ENCODE measurements around the gene RAPGEF4. TPM values are rescaled to one million over a fixed set of nuclear protein-coding genes. Genes with fewer than 3 reads are reported as not detected.

The RAPGEF4 gene
- total and polyA plus RNA-seq, 2 of the 13 experiments (the other 11 are each of a cell fraction or from before 2014, with no cell fraction given): 0.78 to 0.91 TPM

DNA sequence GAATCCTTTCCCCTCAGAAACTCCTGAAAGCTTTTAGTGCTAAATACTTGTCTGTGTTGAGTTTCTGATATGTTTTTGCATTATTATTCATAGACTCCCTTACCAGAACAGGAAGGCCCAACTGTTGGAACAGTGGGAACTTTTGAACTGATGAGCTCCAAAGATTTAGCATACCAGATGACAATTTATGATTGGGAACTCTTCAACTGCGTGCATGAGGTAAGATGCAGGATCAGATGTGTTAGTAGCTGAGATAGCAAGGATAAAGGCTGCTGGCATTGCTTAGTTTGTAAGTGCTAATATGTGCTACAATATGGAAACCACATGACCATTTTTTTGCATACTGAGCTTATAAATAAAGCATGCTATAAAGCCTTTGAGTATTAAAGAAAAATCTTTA is 290.8 kb downstream of the RAPGEF4 start:
- CTCF ChIA-PET (ENCODE audit: low intra/inter-chr PET ratio, low total read pairs): interaction anchor here (5.2 kb wide), 1 partner anchor 184 kb away, joined by 127 read pairs; no protein-coding TSS in a partner anchor
- in situ Hi-C loops (cut with HindIII; ENCODE audit: extremely low pct_ligation_motif_present, low pct_unique_long_range_greater_than_20kb): loop anchor here (5.0 kb wide), 1 partner anchor 186 kb away; no protein-coding TSS in a partner anchor

More for the DNA sequence above, 290.8 kb downstream of the RAPGEF4 start:
- ATAC-seq (no peak), FAIRE-seq (no peak), DNase-seq (ENCODE audit: low spot score) (no peak)
- Histone ChIP-seq H3K4me3 (replicated peaks in 1 of 3; ENCODE audit: insufficient read depth in 1 of 3, low read depth in 2 of 3, low read length in 3 of 3) (no peak overlapping the region), H3K9ac (ENCODE audit: insufficient read depth, low read depth, low read length) (no peak overlapping the region), H2AFZ (ENCODE audit: low read length) (no peak overlapping the region), H3K79me2 (ENCODE audit: insufficient read depth, low read length) (no peaks in the 10 kb centered on the region), H4K20me1 (ENCODE audit: insufficient read depth, low read length) (no peaks in the 10 kb centered on the region), H3K27ac (ENCODE audit: extremely low read length, insufficient read depth, low read length) (no peak overlapping the region), H3K4me2 (ENCODE audit: low read depth, low read length) (no peak overlapping the region), H3K9me3 (ENCODE audit: low read length) (no peaks in the 10 kb centered on the region), H3K4me1 (ENCODE audit: insufficient read depth, low read length) (no peaks in the 10 kb centered on the region), H3K27me3 (ENCODE audit: control insufficient read depth in 1 of 2, insufficient read depth in 2 of 2, low read length in 2 of 2) (peaks cover 2 to 17% of the 10 kb centered on the region in 2 experiments; a peak in 3 of 5 replicates), H3K36me3 (replicated peaks in 1 of 2; ENCODE audit: control insufficient read depth in 1 of 2, insufficient read depth in 2 of 2, low read length in 2 of 2) (no peaks in the 10 kb centered on the region)
- no TSS peak for BruUV-seq (replicated peaks)
- intact Hi-C loops (cut with micrococcal nuclease; ENCODE audit: unreplicated experiment): loop anchor here (2.0 to 5.0 kb wide), 2 partner anchors 50 to 241 kb away; no protein-coding TSS in a partner anchor
- TF ChIP-seq CC2D1A (CRISPR knock-in tag; IDR thresholded peaks at IDR 0.05) (no peak), RBAK (CRISPR knock-in tag; IDR thresholded peaks at IDR 0.05) (no peak), HDAC1 (CRISPR knock-in tag; IDR thresholded peaks at IDR 0.05) (no peak), MAFG (CRISPR knock-in tag; IDR thresholded peaks at IDR 0.05) (no peak), DR1 (CRISPR knock-in tag; IDR thresholded peaks at IDR 0.05) (no peak), ZNF678 (CRISPR knock-in tag; IDR thresholded peaks at IDR 0.05) (no peak)
- TF ChIP-seq, protein P1, sequence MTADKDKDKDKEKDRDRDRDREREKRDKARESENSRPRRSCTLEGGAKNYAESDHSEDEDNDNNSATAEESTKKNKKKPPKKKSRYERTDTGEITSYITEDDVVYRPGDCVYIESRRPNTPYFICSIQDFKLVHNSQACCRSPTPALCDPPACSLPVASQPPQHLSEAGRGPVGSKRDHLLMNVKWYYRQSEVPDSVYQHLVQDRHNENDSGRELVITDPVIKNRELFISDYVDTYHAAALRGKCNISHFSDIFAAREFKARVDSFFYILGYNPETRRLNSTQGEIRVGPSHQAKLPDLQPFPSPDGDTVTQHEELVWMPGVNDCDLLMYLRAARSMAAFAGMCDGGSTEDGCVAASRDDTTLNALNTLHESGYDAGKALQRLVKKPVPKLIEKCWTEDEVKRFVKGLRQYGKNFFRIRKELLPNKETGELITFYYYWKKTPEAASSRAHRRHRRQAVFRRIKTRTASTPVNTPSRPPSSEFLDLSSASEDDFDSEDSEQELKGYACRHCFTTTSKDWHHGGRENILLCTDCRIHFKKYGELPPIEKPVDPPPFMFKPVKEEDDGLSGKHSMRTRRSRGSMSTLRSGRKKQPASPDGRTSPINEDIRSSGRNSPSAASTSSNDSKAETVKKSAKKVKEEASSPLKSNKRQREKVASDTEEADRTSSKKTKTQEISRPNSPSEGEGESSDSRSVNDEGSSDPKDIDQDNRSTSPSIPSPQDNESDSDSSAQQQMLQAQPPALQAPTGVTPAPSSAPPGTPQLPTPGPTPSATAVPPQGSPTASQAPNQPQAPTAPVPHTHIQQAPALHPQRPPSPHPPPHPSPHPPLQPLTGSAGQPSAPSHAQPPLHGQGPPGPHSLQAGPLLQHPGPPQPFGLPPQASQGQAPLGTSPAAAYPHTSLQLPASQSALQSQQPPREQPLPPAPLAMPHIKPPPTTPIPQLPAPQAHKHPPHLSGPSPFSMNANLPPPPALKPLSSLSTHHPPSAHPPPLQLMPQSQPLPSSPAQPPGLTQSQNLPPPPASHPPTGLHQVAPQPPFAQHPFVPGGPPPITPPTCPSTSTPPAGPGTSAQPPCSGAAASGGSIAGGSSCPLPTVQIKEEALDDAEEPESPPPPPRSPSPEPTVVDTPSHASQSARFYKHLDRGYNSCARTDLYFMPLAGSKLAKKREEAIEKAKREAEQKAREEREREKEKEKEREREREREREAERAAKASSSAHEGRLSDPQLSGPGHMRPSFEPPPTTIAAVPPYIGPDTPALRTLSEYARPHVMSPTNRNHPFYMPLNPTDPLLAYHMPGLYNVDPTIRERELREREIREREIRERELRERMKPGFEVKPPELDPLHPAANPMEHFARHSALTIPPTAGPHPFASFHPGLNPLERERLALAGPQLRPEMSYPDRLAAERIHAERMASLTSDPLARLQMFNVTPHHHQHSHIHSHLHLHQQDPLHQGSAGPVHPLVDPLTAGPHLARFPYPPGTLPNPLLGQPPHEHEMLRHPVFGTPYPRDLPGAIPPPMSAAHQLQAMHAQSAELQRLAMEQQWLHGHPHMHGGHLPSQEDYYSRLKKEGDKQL (CRISPR knock-in tag; IDR thresholded peaks at IDR 0.05; ENCODE audit: low read depth): no peak
- 23% methylated on average over 1 of the region's 1 CpG for WGBS (ENCODE audit: low lambda C conversion rate)
- POLR2A ChIA-PET: interaction anchor here (0.6 kb wide), 1 partner anchor 265 kb away, joined by 3 read pairs; no protein-coding TSS in a partner anchor

Data from HepG2 (cell line).